Dermis microvascular lymphatic vessel endothelial cell (primary cell): ENCODE results near the gene BMS1. TPM values are rescaled to one million over a fixed set of nuclear protein-coding genes. Genes with fewer than 3 reads are reported as not detected.
"Not testable (repeated sequence)": the region's sequence is repeated elsewhere in the genome, so short reads cannot be mapped to it uniquely, and the experiment has no call there.

Source experiments
- DNase-seq, 2 donors: peaks; one replicate each; pipeline versions ENCODE4 v3.0.0 to v3.0.0-alpha.2; 2010; ENCODE audit warnings: low read depth in 2 of 2
- total RNA-seq: library from RNA; depleted of rRNA; stranded (reverse); fragments of >200 nt; gene quantifications from 2 replicates; pipeline ENCODE4 v1.2.1, GENCODE V29; 2014

BMS1 gene
- 15.9 and 17.1 TPM in 2 replicates for total RNA-seq

DNA sequence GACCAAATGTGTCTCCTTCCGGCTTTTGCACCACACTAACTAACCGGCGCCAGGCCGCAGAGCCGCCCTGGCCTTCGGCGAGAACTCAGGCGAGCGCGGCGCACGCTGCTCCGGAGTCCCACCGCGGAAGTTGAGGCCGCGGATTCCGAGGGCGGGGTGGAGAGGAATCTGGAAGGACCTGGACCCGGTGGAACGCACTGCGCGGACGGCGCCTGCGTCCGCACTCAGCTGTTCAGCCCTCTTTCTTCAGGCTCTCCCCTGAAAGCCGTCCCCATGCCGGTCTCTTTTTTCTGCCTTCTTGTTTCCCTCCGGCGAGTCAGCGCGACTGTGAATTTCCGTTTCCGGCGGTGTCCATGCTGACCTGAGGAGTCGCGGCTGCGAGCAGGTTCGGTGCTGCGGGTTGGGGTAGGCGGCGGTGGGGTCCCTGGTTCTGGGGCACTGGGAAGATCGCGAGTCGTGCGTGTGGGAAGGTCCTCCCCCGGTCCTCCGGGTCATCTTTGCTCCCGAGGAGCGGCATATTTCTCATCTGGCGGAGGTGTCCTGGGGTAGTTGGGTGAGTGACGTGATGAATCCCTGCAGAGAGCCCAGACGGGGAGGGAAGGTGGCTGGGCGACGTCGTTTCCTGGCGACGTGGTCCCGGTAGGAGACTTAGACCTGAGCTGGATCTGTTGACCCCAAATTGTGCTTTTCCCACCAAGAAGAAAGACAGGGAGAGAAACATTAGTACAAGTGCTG lies at the start of gene BMS1:
TSS of gene BMS1 (plus strand) at position 350 of the 735 bp plus-strand sequence. CDS start 1,600 bp downstream, outside the sequence.
- peak; percentile 86 to 94 for DNase-seq

- DNase-seq = no peak
These were observed 48.1 kb upstream of the BMS1 start for GRCh38 chr10:42734536-42734935.

- no peak for DNase-seq
These were observed 43.9 kb upstream of the BMS1 start for GRCh38 chr10:42738679-42739078.

DNA sequence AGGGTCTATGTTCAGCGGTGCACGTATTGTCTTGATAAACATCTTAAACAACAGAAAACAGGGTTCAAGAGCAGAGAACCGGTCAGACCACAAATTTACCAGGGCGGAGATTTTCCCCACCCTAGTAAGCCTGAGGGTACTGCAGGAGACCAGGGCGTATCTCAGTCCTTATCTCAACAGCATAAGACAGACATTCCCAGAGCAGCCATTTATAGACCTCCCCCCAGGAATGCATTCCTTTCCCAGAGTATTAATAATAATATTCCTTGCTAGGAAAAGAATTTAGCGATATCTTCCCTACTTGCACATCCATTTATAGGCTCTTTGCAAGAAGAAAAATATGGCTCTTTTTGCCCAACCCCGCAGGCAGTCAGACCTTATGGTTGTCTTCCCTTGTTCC lies 41.1 kb upstream of the BMS1 start:
- DNase-seq = not testable (repeated sequence)

DNA sequence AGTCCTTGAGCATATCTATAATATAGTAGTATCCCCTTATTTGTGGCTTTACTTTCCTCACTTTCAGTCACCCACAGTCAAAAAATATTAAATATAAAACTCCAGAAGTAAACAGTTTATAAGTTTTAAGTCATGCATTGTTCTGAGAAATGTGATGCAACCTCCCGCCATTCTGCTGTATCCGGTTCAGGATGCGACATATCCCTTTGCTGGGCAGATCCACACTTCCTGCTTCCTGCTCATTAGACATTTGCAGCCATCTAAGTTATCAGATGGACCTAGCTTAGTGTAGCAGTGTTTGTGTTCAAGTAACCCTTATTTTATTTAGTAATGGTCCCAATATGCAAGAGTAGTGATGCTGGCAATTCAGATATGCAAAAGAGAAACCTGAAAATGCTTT lies 38.9 kb upstream of the BMS1 start:
- no peak for DNase-seq

DNA sequence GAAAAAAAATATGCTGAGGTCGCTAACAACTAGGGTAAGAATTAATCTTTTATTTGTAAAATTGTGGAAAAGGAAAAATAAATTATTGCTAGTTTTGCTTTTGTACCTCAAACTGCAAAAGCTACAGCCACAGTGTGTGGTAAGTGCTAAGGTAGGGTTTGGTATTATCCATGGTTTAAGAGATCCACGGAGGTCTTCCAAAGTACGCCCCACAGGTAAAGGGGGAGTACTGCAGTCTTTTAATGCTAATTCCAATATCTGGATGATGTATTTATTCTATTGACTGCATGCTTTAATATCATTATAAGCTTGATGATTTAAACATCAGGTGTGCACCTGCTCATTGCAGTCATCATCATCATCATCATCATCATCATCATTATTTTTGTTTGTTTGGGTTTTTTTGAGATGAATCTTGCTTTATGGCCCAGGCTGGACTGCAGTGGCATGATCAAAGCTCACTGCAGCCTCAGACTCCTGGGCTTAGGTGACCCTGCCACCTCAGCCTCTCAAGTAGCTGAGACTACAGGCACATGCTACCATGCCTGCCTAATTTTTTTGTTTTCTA lies 38.4 kb upstream of the BMS1 start:
- DNase-seq = no peak

DNA sequence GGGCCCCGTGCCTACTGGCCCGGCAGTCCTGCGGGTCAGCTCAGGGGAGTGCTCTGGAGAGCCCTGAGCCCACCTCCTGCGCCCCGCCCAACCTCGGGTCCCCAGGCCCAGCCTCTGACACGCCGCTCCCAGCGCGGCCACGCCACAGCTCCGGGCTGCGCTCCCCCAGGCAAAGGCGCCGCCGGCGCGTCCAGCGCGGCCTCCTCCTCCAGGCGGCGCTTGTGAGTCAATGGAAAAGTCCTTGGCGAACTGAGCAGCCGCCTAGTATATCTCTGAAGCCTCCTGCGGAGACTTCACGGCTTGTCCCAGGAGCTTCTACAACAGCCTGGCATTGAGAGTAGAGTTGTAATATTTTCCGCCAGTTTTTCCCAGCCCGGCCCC lies 29.5 kb upstream of the BMS1 start:
- DNase-seq = peak; percentile 49 to 80

- peak; percentile 61 to 78 for DNase-seq
These were observed 29.0 kb upstream of the BMS1 start for GRCh38 chr10:42753507-42754154.

DNA sequence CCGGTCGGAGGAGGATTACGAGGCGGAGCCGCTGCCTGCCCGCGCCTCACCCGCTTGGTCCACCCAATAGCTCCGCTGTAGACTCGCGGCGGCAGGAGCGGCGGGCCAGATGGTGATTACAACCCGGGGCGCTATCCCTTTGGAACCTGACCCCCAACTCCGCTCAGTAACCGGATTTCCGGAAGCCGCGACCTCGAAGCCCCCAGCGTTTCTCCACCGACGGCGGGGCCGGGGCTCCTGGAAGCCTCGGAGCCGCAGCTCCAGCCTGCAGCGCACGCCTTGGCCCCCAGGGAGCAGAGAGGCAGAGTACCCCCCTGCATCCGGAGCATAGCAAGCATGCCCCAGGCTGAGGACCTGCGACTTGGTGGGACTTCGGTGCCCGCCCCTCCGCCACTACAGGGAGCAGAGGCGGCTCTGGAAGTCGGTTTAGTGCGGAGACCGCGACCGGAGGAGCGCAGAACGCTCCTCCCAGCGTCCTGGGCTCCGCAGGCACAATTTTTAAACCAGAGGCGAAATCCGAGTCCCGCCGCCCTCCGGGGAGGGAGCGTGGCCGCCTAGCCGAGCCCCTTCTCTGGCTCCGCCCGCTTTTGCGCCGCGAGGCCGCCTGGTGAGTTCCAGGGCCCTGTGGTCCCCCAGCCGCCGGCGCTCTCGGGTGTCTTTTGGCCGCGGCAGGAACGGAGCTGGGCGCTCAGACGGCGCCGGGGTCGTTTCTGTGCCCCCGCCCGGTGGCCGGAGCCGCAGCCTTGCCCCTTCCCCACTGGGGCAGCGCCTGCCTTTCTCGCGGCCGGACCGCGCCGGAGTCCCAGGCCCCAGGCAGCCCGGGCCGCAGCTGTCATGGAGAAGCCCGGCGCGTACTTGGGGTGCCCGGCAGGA lies 28.2 kb upstream of the BMS1 start:
- peak in 1 of 2 donors; percentile 19 for DNase-seq

DNA sequence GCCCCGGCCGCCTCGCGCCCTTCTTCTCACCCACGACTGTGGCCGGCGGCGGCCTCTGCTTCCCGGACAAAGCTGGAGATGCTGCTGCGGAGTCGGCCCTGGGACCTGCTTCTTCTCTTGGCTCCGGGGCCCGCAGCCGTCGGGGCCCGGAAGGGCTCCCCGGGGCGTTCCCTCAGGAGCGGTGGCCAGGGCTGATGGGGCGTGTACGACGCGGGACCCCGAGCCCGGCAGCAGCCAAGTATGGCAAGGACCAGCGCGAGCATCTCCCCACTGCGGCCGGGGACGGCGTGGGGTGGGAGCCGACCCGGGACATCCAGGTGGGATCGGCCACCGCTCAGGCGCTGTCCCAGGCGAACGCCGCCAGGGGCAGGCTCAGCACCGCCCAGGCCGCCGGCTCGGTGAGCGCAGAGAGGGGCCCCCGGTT lies 27.6 kb upstream of the BMS1 start:
- no peak for DNase-seq

DNA sequence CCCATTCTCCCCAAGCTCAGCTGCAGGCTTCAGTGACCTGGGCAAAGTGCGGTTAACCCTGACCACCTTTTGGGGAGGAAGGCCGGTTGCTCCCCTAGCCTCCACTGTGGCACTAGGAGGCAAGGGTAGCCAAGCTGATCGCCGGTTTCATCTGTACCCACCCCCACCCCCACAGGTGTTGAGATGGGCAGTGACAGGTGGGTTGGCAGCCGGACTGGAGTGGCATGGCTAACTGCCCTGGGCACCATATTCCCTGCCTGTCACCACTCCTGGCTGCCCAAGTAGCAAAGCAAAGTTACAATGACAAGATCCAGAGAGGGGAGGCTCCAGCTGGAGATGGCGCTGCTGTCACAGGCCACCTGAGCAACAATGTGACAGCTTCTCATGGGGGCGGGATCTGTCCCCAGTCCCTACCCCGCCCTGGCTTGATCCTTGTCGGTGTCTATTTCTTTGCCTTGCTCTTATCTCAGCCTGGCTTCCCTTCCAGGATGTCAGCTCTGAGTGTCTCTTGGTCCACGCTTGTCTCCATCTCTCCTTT lies 27.0 kb upstream of the BMS1 start:
- no peak for DNase-seq

- no peak for DNase-seq
These were observed 14.7 kb upstream of the BMS1 start for GRCh38 chr10:42767906-42768305.

DNA sequence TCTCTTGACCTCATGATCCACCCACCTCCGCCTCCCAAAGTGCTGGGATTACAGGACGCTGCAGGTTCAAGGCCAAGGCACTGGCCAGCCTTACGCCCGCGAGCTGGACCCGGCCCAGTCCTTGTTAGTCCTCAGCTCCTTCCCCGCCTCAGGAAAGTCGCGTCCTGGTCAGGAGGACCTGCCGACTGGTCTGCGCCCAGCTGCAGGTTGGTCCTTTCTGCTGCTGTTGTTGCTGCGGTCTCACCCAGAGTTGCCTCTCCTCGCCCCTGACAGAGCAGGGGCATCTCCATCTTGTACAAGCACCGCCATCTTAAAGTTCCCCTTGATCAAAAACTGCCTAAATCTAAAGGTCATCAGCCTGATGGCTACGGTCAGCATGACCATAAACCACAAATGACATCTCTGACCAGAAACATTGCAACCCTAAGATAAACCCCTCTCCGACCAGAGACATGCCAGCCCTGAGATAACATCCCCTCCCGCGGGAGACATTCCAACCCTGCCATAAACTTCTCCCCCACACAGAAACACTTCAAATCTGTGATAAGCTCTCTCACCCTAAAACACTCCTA lies 13.9 kb upstream of the BMS1 start:
- no peak for DNase-seq

DNA sequence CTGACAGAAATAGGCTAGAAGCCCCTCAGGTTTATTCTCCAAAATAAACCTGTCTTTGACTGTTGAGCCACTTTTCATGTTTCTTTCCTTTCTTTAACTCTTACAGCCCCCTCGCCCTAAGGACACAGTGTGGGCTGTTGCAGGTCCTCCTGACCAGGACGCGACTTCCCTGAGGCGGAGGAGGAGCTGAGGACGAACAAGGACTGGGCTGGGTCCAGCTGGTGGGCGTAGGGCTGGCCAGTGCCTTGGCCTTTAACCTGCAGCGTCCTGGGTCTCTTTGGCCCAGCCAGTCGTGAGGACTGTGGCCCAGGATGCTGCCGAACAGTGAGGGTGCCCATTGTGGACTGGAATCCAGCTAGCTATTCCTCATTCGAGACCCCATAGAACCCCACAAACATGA lies 13.4 kb upstream of the BMS1 start:
- DNase-seq = no peak

- DNase-seq = no peak
These were observed 12.9 kb upstream of the BMS1 start for GRCh38 chr10:42769673-42770072.

- no peak for DNase-seq
These were observed 5.9 kb upstream of the BMS1 start for GRCh38 chr10:42776681-42777080.

GRCh38 chr10:42780456-42780855 lies 2.1 kb upstream of the BMS1 start:
- no peak for DNase-seq

DNA sequence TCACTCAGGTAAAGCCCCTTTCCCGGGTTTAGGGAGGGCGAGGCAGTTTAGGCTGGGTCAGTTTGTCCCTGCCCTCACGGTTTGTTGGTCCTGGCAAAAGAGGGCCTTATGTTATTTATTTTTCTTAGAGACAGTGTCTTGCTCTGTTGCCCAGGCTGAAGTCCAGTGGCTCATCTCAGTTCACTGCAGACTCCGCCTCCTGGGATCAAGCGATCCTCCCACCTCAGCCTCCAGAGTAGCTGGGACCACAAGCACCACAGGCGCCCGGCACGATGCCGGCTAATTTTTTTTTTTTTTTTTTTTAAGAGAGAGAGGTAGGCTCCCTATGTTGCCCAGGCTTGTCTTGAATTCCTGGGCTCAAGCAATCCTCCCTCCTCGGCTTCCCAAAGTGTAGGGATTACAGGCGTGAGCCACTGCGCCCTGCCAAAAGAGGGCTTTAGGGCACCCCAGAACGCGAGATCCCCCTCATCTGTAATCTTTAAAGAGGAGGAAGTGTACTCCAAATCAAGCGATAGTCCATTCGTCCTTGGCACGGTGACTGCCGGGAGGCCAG lies 626 bp upstream of the BMS1 start:
- no peak for DNase-seq

DNA sequence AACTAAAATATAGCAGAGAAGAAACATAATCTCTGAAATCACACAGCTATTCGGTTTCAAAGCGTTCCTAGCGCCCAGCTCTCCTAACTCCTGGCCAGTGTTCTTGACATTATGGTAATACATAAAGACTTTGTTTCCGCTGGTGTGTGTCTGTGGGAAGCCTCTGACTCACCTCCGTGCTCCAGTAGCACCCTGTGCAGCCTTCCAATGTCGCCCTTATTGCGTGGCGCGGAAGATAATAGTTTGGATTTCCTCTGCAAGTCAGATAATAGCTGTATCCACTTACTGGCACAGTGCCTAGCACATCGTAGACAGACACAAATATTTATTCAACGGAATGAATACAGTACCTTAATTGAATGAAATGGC lies 570 bp downstream of the BMS1 start:
- DNase-seq = peak; percentile 75 to 94

DNA sequence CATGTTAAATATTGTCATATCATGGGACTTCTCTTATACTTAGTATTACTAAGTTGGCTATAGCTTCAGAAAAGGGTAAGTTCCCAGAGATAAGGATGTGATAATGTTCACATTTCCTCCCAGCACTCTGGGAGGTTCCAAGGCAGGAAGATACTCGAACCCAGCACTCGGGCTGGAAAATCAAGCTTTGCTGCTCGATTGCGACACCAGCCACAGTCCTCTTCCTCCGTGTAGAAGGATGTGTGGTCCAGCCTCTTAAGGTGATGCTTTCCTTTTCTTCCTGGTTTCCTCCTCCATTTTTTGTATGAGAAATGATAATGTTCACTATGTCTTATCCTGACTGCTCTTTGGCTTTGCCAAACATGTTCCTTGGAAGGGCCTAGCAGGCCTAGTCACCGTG lies 3.2 kb downstream of the BMS1 start:
- no peak for DNase-seq

DNA sequence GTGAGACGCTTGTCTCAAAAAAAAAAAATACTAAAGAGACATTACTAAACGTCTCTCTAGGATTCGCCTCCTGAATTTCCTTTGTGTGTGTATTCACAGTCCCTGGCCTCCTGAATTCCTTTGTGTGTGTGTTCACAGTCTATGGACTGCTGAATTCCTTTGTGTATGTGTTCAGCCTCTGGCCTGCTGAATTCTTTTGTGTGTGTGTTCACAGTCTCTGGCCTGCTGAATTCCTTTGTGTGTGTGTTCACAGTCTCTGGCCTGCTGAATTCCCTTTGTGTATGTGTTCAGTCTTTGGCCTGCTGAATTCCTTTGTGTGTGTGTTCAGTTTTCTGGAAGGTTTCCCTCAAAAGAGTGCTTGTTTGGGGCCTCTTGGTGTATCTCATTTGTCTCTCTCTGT lies 8.2 kb downstream of the BMS1 start:
- no peak for DNase-seq
